B cell (primary cell): ENCODE results near the gene NPPC.

Experiments used
- CTCF ChIP-seq: fragments of 200-600 bp; IDR thresholded peaks from one replicate; pipeline ENCODE4 v1.8.0; 2022; ENCODE audit warnings: antibody characterized with exemption, mild to moderate bottlenecking
- EZH2 ChIP-seq: IDR thresholded peaks from 2 replicates; pipeline ENCODE4 v1.6.1; 2012; ENCODE audit warnings: borderline replicate concordance, low read depth, mild to moderate bottlenecking, moderate library complexity, low read length; ENCODE audit not compliant: insufficient read depth, poor library complexity, severe bottlenecking

- no peak for TF ChIP-seq CTCF
- no peak for TF ChIP-seq EZH2
These were observed 2.3 kb upstream of the NPPC start for GRCh38 chr2:231928481-231928880.
